Ovary (tissue), 3 donors: ENCODE results near the gene STPG4.

Experiments
- CTCF ChIP-seq, 3 donors: fragments of 450-650 bp in 2 of 3; fragments of 200-600 bp in 1 of 3; IDR thresholded peaks; one replicate each; pipeline versions ENCODE4 v1.5.1 to v1.8.0; 2016 to 2022; ENCODE audit warnings: antibody characterized with exemption in 3 of 3, mild to moderate bottlenecking in 1 of 3
- EP300 ChIP-seq: sonication (generic); formaldehyde crosslinking; IDR thresholded peaks from one replicate; pipeline ENCODE4 v1.6.1; 2017; ENCODE audit warnings: antibody characterized with exemption
- POLR2A ChIP-seq: fragments of 450-650 bp; IDR thresholded peaks from one replicate; pipeline ENCODE4 v1.6.1; 2017; ENCODE audit warnings: antibody characterized with exemption, mild to moderate bottlenecking, moderate library complexity
- donor health status: DM: no; HTN: no; CAD: no.

GRCh38 chr2:47152803-47153202 lies 2.3 kb downstream of the STPG4 start:
- TF ChIP-seq CTCF (IDR thresholded peaks at IDR 0.05) = no peak
- no peak for TF ChIP-seq POLR2A
- TF ChIP-seq EP300 = no peak
